Endodermal cell (in vitro differentiated cells): ENCODE measurements around the gene HRH1. TPM values are rescaled to one million over a fixed set of nuclear protein-coding genes. Genes with fewer than 3 reads are reported as not detected.
A peak's percentile ranks its signal among the peaks of the same experiment; 100 is the strongest.
"Not testable (repeated sequence)": the region's sequence is repeated elsewhere in the genome, so short reads cannot be mapped to it uniquely, and the experiment has no call there.

Experiments
- DNase-seq: peaks from one replicate; pipeline ENCODE4 v3.0.0-alpha.2; 2017
- H3K27ac ChIP-seq: 2 replicates; pipeline ENCODE4 v1.5.1; 2013; ENCODE audit warnings: mild to moderate bottlenecking, low read depth, low read length, moderate library complexity
- H3K27me3 ChIP-seq: 2 replicates; pipeline ENCODE4 v1.6.1; 2013; ENCODE audit warnings: mild to moderate bottlenecking, low read length, moderate library complexity; ENCODE audit not compliant: insufficient read depth, control insufficient read depth, poor library complexity, severe bottlenecking
- H3K36me3 ChIP-seq: 2 replicates; pipeline ENCODE4 v1.7.0; 2013; ENCODE audit warnings: mild to moderate bottlenecking, low read length, moderate library complexity; ENCODE audit not compliant: control insufficient read depth, insufficient read depth
- H3K4me1 ChIP-seq: one replicate; pipeline ENCODE4 v1.7.0; 2013; ENCODE audit warnings: low read length; ENCODE audit not compliant: control insufficient read depth, insufficient read depth
- H3K4me3 ChIP-seq: 2 replicates; pipeline ENCODE4 v1.5.1; 2013; ENCODE audit warnings: mild to moderate bottlenecking, low read length, moderate library complexity
- H3K9ac ChIP-seq: 2 replicates; pipeline ENCODE4 v1.6.1; 2013; ENCODE audit warnings: mild to moderate bottlenecking, low read length, moderate library complexity; ENCODE audit not compliant: poor library complexity, severe bottlenecking; ENCODE audit errors: extremely low read depth
- H3K9me3 ChIP-seq: 2 replicates; pipeline ENCODE4 v1.6.1; 2013; ENCODE audit warnings: mild to moderate bottlenecking, low read length, moderate library complexity; ENCODE audit not compliant: control insufficient read depth
- H3K27ac Mint-ChIP-seq: 2 replicates; pipeline ENCODE4 v1.8.0; 2020; ENCODE audit warnings: mixed read lengths
- H3K27me3 Mint-ChIP-seq: 2 replicates; pipeline ENCODE4 v1.8.0; 2021; ENCODE audit warnings: mild to moderate bottlenecking, mixed read lengths; ENCODE audit not compliant: insufficient read depth
- H3K36me3 Mint-ChIP-seq: 2 replicates; pipeline ENCODE4 v1.8.0; 2020; ENCODE audit warnings: low read depth, mixed read lengths
- H3K4me1 Mint-ChIP-seq: 2 replicates; pipeline ENCODE4 v1.8.0; 2020; ENCODE audit warnings: mixed read lengths
- H3K4me3 Mint-ChIP-seq: 2 replicates; pipeline ENCODE4 v1.8.0; 2020; ENCODE audit warnings: mild to moderate bottlenecking, moderate library complexity, mixed read lengths
- H3K9me3 Mint-ChIP-seq: 2 replicates; pipeline ENCODE4 v1.8.0; 2020; ENCODE audit warnings: mild to moderate bottlenecking, mixed read lengths
- WGBS, 2 experiments: methylation state at CpG; one replicate each; pipeline versions ENCODE4 v1.1.5 to v1.1.7; 2013; ENCODE audit warnings: missing lambda C conversion rate in 2 of 2, mixed read lengths in 1 of 2; ENCODE audit not compliant: insufficient coverage in 1 of 2, insufficient read length in 1 of 2; 5-methylcytosine and 5-hydroxymethylcytosine counted together
- total RNA-seq, 2 donors: library from RNA; stranded (reverse); fragmentation: NEBNext Ultra II Directional in 1 of 2; extraction: Animal tissue kit (Norgen Biotek cat#: 25700) in 1 of 2; gene quantifications; 2 replicates in 1 of 2; 3 replicates in 1 of 2; pipeline ENCODE4 v1.2.1, GENCODE V29; 2021
- TF ChIP-seq, protein P1 (sequence below): fragments of 200-600 bp; sonication (generic); conservative IDR thresholded peaks from 2 replicates; pipeline ENCODE4 v1.5.0; 2021; ENCODE audit warnings: antibody characterized with exemption, mild to moderate bottlenecking

Gene HRH1
- total RNA-seq, 2 donors from 2014 or later = 0.13 TPM; not detected in 1

DNA sequence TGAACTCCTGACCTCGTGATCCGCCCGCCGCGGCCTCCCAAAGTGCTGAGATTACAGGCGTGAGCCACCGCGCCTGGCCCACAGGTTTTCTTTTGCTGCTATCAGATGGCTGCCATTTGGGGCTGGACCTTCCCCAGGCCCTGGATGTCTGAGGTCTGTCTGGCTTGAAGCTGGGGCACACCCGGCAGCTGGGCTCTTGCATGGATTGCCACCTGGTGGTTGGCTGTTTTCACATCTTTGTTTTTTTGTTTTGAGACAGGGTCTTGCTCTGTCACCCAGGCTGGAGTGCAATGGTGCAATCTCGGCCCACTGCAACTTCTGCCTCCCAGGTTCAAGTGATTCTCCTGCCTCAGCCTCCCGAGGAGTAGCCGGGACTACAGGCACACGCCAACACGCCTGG lies 51.6 kb downstream of the HRH1 start:
- H3K9ac ChIP-seq, H3K4me1 Mint-ChIP-seq, H3K36me3 ChIP-seq, H3K27me3 Mint-ChIP-seq, H3K27ac Mint-ChIP-seq, H3K9me3 ChIP-seq, H3K36me3 Mint-ChIP-seq, H3K4me3 ChIP-seq, H3K27ac ChIP-seq, H3K9me3 Mint-ChIP-seq, H3K27me3 ChIP-seq, H3K4me3 Mint-ChIP-seq, H3K4me1 ChIP-seq: not testable (repeated sequence)
- 88 to 91% methylated on average over 10 to 14 of the region's 14 CpGs for WGBS, 2 experiments
- DNase-seq = peak; percentile 86
- TF ChIP-seq, protein P1, sequence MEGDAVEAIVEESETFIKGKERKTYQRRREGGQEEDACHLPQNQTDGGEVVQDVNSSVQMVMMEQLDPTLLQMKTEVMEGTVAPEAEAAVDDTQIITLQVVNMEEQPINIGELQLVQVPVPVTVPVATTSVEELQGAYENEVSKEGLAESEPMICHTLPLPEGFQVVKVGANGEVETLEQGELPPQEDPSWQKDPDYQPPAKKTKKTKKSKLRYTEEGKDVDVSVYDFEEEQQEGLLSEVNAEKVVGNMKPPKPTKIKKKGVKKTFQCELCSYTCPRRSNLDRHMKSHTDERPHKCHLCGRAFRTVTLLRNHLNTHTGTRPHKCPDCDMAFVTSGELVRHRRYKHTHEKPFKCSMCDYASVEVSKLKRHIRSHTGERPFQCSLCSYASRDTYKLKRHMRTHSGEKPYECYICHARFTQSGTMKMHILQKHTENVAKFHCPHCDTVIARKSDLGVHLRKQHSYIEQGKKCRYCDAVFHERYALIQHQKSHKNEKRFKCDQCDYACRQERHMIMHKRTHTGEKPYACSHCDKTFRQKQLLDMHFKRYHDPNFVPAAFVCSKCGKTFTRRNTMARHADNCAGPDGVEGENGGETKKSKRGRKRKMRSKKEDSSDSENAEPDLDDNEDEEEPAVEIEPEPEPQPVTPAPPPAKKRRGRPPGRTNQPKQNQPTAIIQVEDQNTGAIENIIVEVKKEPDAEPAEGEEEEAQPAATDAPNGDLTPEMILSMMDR = peak; percentile 70

DNA sequence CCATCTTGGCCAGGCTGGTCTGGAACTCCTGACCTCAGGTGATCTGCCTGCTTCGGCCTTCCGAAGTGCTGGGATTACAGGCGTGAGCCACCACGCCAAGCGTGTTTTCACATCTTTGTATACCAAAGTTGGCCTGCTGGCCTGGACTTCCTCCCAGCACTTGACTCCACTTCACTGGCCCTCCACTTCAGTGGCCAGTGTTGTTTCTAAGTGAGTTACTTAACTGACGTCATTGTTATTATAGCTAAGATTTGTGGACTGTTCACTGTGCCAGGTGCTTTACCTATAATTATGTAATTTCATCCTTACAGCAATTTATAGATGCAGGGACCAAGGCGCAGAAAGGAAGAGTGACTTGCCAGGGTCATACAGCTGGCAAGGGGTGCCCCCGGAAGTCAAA lies 52.0 kb downstream of the HRH1 start:
- Mint-ChIP-seq H3K4me3 (no peak overlapping the region), H3K27me3 (no peaks in the 10 kb centered on the region), H3K9me3 (no peaks in the 10 kb centered on the region), H3K27ac (no peak overlapping the region), H3K4me1 (no peaks in the 10 kb centered on the region), H3K36me3 (no peaks in the 10 kb centered on the region)
- Histone ChIP-seq H3K27ac (no peak overlapping the region), H3K4me3 (no peak overlapping the region), H3K9me3 (no peaks in the 10 kb centered on the region), H3K9ac (no peak overlapping the region), H3K36me3 (no peaks in the 10 kb centered on the region), H3K27me3 (no peaks in the 10 kb centered on the region), H3K4me1 (no peaks in the 10 kb centered on the region)
- TF ChIP-seq, protein P1 = no peak
- DNase-seq = no peak
- 86 to 95% methylated on average over 7 to 8 of the region's 8 CpGs for WGBS, 2 experiments

DNA sequence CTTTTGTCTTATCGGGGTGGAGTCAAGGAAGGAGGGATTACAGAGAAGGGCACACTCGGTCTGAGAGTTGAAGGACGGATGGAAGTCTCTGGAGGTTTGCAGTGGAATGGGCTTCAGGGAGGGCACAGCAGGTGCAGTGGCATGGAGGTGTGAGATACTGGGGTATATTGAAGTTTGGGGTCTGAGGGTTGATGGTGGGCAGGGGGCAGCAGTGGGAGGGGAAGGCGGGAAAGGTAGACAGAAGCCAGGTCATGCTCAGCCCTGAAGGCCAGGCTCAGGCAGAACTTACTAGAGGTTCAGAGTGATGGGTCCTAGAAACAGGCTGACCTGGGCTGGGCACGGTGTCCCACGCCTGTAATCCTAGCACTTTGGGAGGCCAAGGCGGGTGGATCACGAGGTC lies 52.7 kb downstream of the HRH1 start:
- no peak for DNase-seq
- H3K27ac Mint-ChIP-seq = no peak overlapping the region
- H3K9ac ChIP-seq = no peak overlapping the region
- WGBS, 2 experiments = 91 to 95% methylated on average over 5 to 8 of the region's 8 CpGs
- H3K9me3 Mint-ChIP-seq = no peaks in the 10 kb centered on the region
- TF ChIP-seq, protein P1 = no peak
- H3K27ac ChIP-seq = no peak overlapping the region
- H3K4me1 ChIP-seq = peaks cover 2% of the 10 kb centered on the region
- no peaks in the 10 kb centered on the region for H3K9me3 ChIP-seq
- no peaks in the 10 kb centered on the region for H3K27me3 Mint-ChIP-seq
- H3K4me3 ChIP-seq = no peak overlapping the region
- H3K4me3 Mint-ChIP-seq = no peak overlapping the region
- peaks cover 6% of the 10 kb centered on the region for H3K4me1 Mint-ChIP-seq
- H3K27me3 ChIP-seq = no peaks in the 10 kb centered on the region
- H3K36me3 ChIP-seq = no peaks in the 10 kb centered on the region
- no peaks in the 10 kb centered on the region for H3K36me3 Mint-ChIP-seq
